HG03521 (cell line): Measurements from ENCODE around the gene CTBP2.

Experiments used
- ATAC-seq: cut with Tn5 transposase; IDR thresholded peaks from one replicate; pipeline ENCODE4 v1.9.1; 2021; ENCODE audit warnings: mild to moderate bottlenecking, moderate library complexity; ENCODE audit not compliant: unreplicated experiment

The CTBP2 gene

DNA sequence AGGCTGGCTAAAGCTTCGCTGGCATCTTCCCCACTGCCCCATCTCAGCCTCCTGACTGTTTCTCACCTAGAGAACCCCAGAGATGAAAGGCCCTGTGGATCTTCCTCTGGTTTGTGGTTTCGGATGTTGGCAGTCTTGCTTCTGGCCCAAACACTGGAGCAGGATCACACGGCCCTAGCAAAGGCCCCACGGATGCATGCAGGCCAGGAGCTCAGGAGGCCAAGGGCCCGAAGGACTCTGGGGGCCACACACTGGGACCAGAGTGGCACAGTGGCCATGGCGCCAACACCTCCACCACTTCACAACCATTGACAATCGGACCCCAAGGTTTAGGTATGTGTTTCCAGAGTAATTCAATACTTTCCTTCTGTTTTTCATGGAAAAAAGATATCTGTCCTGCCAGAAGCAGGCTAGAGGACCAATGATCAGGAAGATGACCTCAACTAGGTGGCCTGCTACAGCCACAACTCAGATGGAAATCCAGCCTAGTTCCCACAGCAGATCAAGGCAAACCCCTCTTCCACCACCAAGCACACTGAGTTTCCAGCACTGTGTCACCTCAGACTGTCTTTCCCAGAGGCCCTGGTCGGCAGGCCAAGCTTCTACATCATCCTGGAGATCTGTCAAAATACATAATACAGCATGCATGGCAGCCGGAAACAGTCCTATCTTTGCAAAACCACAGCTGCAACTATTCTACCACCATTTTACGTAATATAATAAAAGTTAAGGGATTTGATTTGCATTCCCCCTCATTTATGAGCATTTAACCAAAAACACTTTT is 53.0 kb downstream of the CTBP2 start:
- no peak for ATAC-seq

DNA sequence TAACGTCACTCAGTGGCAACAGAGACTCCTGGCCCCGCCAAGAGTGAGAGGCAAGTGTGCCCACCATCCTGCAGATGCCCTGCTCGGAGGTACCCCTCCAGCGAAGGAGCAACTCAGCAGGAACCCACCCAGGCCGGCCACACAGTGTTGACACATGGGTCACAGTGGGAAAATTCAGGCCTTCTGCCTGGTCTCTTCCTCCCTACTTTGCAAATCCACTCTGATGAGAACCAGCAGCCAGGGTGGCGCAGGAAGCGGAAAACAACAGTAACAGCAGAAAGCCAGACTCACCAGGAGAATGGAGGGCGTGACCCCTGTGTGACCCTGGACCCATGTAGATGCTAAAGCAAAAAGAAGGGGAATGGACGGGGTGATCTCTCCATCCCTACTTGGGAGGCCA is 53.8 kb downstream of the CTBP2 start:
- no peak for ATAC-seq

DNA sequence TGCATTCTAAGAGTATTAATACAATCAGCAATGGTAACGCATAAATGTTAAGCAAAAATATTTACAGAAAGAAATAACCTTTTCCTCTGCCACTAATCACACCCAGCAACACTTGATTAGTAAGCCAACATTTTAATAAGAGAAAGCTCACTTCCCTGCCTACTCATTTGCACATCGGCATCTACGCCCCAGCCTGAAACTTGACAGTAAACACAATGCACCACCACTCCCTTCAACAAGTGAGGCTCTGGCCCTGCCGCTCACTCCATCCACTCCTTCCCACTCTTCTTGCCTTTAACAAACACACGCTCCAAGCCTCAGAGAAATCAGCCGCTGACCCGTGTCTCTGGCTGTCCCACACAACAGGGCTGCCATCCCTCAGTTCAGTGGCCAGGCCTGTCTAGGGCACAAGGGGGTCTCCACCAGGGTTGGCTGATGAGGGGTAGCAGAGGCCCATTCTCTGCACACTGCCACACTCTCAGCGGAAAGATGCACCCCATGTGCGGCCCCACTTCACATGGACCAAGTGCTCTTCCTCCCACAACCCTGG is 54.6 kb downstream of the CTBP2 start:
- no peak for ATAC-seq

DNA sequence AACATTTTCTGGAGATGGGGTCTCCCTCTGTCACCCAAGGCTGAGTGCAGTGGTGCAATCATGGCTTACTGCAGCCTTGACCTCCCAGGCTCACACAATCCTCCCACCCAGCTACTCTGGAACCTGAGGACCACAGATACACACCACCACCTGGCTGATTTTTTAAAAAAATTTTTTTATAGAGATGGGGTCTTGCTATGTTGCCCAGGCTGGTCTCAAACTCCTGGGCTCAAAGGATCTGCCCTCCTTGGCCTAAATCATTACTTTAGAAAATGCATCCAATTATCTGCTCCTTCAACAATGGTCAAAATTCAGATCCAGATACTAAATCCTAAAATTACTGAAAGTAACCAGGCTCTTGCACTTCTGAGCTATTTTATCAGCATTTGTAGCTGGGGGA is 55.2 kb downstream of the CTBP2 start:
- ATAC-seq: no peak

DNA sequence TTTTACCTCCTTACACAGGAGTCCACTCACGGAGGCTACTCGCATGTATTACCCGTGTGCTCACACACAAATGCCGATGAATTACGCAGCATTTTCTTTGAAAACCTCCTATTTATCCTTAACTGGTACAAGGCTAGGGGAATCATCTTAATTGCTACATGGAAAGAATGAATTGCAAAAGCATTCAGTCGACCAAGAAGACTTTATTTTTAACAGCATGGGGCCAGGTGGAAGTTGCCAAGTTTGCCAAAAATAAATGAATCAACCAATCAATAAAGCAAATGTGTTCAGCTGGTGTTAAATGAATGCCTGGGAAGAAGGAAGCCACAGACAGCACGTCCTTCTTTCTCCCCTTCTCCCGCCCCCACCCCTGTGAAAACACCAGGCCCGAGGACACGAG is 55.8 kb downstream of the CTBP2 start:
- ATAC-seq: no peak

DNA sequence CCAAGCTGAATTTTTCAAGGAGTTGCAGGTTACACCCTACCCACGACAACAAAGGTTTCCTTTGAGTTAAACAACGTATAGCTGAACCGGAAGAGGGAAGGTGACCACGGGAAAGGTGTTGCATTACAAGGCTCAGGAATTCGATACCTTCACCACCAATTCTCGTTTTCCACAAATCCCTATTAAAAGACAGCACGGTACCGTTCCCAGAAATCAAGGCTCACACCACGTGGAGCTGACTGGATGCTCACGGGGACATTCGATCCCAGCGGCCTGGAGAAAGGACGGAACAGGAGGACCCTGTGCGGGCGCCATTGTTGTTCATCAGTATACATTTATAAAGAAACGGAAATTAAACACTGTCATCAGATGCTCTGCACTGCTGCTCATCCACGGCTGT is 56.4 kb downstream of the CTBP2 start:
- no peak for ATAC-seq

DNA sequence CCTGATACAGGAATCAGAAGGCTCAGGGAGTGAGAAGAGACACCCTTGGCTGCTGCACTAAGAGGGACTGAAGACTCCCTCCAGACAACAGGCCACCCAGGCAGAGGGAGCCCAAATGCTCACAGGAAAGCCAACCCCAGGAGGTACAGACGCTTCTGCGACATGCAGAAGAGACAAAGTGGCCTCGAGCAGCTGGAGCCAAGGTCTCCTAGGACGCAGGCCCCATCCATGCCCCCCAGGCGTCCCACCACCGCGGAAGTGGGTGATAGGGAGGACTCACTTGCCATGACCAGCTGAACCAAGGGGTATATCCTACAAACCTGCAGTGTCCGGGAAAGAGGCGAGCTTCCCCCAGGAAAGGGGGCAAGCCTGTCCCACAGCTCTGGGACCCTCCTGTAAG is 56.9 kb downstream of the CTBP2 start:
- ATAC-seq: no peak

DNA sequence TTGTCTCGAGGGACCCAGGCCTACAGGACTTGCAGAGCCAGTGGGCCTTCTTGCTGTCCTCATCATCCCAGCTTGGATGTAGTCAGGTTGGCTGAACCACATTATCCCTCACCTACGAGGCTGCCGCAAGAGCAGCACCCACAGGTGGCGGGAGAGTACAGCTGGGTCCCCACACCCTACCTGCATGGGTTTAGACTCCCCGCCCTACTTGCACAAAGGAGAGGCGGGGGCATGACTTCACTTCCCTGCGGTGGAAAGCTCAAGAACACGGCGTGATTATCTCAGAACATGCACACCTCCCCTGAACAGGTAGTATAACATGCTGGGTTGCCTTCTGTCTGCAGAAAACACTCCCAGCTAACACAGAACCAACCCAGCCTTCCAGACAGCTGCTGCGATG is 57.5 kb downstream of the CTBP2 start:
- no peak for ATAC-seq

DNA sequence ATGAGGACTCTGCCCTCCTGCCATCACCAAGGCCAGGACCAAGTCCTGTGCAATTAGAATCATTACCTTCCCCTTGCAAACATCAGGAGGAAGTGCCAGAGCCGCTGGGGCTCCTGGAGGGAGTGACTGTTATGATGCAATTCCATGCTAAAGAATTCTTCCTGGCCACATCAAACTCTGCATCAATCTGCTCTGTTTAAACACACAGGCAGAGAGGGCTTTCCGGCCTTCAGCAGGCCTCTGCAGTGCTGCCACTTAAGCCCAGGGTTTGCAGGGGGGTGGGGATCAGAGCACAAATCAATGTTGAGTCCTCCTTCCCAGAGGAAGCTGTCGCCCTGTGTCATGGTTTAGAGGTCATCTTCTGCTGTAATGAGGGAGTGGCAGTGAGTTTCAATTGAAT is 58.1 kb downstream of the CTBP2 start:
- ATAC-seq: no peak

DNA sequence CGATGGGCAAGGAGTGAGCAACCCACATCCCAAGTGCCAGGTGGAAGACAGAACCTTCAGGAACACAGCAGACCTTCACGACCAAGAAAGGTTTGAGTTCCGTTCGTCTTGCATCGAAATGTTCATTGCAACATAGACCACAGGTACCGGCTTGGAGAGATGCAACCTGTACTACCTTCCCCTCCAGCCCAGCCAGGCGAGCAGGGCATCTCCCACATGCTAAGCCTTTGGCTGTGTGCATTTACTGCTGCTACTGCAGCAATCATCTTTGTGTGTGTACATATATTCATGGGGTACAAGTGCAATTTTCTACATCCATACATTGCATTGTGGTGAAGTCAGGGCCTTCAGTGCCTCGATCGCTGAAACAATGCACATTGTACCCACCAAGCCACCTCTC is 58.8 kb downstream of the CTBP2 start:
- ATAC-seq: no peak

DNA sequence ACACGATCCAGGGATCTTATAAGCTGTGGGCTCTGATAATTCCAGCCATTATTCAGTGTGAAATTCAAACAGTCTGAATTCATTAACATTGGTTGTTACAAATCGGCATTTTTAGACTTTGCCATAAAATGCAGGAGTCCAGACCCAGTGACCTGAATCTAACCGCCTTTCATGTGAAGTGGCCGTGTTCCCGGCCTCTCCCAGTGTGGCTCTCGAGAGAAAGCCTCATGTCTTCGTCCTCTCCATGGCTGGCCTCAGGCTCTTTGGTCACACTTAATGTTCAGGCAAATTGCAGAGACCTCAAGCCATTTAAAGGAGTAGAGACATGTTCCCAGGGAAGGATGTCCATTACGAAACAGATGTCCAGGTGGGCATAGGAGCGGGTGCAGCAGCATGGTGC is 59.3 kb downstream of the CTBP2 start:
- ATAC-seq: no peak

DNA sequence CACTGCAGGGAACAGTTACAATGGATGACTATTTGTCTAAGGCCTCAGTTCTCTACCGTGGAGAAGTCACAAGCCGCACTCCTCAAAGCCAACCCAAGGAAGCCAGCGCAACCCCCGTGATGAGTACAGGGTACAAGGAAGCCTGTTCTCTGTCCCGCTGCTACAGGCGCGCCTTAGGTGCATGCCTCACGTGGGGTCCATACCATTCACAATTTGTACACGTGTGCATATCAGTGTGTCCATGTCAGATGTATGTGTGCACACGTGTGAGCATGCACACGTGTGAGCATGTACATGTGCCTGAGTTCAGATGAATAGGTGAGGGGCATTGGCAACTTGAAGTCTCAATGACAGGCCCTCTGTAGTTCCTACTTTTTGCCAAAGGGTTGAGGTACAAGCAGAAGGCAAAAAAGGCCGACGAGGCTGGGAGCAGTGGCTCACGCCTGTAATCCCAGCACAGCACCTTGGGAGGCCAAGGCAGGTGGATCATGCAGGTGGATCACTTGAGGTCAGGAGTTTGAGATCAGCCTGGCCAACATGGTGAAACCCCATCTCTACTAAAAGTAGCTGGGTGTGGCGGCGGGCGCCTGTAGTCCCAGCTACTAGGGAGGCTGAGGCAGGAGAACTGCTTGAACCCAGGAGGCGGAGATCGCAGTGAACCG is 62.8 kb downstream of the CTBP2 start:
- ATAC-seq: no peak

DNA sequence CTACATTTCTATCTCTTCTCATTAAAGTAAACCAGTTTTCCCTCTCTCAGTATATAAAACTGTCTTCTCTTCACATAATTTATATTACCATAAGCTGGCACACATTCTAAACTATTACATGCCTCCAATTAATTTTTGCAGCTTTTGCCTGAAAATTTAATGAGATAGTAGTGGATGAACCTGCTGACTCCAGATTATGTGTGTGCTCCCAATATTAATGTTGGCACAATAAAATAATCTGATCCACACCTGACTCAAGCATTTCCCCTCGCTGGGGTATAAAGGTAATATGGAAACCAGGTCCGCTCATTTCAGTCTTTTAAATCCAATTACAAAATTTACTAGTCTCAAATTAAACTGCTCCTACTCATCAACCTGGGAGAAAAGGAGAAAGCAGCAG is 63.4 kb downstream of the CTBP2 start:
- ATAC-seq: no peak

DNA sequence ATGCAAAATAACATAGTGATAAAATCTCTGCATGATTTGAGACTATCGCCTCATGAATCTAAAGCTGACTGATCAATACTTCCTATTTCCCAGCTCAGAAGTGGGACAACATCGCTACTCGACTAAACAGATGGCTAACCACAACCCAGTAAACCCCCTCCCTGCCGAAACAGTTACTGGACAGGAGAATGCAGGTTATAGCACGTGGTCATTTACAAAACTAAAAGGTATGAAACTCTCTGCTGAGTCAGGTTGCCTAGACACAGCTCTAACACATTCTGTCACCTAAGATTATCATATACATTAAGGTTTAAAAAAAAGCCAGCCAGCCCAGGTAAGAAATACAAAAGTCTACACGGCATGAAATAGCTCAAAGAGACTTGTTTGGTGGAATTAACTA is 64.0 kb downstream of the CTBP2 start:
- ATAC-seq: no peak

DNA sequence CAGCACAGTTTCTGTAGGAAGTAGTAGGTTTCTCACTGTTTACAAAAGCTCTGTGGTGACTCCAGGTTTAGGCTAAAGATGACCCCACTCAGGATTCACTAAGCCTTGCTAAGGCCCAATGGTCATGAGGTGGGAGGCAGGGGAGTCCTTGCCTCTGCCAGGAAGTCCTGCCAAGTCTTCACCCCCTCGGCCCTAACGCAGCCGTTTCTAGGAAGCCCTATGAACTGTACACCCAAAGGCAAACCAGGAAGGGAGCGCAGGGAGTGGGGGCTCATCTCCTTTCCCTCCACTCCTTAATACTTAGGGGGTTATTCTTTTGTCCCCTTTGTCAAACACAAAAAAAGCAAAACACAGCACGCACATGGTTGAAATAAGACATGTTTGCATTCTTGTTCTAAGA is 64.6 kb downstream of the CTBP2 start:
- no peak for ATAC-seq

DNA sequence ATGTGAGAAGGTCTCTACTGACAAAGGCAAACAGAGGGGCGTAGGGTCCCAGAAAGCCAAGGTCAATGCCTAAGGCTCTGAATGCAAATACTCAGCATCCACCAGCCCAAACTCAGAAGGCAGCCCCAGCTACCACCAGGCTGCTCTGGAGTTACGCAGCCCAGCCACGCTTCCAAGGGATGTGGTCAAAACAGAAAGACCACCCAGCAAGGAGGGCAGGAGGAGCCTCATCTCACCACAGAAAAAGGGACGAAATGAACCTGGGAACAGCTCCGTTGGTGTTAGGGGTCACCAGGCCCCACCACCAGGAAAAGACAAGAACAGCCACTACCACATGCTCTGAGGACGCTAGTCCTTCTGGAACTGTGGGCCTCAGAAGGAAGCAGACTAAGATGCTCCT is 65.1 kb downstream of the CTBP2 start:
- no peak for ATAC-seq

DNA sequence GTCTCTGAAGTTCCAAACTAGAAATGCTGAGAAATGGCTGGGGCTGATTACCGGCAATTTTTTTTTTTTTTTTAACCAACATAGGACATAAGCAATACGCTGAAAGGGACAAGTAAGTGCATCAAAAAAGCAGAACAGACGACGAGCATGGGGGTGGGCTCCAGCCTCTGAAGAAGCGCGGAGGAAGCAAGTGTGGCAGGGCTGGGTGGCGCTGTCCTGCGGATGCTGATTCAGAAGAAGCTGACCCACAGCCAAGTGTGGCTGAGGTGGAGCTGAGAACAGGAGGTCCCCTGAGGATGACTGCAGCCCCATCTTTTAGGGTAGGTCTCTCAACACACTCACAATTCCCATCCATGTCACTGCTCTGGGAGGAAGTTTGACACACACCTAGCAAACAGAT is 65.6 kb downstream of the CTBP2 start:
- no peak for ATAC-seq

DNA sequence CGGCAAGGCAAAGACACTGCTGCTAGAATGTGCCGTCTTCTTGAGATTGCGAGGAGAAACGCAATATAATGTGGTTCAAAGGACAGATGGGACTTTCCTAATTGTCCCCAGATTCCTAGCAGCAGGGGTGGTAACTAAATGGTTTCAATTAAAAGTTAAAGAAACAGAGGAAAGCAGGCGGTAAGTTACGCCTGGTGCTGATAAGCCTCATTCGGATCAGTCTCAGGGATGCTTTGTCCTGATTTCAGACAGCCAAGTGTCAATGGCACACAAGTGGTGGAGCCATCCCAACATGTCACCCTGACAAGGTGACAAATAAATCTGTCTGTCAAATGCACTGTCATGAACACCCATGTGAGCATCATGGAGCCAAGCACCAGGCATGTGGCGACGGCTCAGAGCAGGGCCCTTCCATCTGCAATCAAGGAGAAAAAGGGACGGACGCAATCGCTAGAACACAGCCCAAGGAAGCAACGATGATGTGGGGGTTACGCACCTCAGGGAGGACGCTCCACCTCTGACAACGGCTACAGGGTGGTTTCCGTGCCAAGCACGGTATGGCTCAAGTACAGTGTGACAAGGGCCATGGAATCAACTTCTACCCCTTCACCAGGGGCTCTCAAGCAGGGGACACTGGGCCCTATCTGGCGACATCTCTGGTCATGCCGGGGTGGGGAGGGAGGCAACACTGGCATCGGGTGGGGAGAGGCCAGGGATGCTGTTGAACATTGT is 66.2 kb downstream of the CTBP2 start:
- ATAC-seq: no peak

DNA sequence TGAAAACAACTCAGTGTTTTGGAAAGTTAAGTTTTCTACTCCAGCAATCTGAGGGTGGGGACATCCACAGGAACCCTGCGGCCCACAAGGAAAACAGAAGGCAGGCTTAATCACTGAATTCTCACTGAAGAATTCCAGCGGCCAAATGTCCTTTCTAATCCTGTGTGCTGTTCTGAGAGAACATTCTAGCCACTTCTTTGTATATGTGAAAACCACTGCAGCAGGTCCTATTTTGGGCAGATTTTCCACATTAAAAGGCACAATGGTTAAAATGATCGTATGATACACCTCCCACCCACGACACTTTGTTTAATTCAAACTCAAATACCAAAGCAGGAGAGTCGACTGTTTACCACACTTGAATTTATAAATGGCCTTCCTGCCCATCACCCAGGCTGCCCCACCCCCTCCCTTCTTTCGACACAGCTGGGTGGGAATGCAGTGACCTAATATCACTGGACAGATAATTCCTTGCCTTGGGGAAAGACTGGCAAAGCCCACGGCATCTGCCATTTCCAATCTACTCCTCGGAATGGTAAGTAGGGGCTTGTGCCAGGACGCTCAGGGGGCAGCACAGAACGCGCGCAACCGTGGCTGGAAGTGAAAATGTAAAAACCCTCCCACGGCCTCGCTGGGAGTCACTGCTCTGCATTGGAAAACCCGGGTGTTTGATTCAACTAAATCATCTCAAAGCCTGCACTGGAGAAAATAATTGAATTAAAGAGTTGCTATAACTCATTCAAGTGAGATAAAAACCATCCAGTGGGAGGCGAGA is 67.0 kb downstream of the CTBP2 start:
- ATAC-seq: no peak

DNA sequence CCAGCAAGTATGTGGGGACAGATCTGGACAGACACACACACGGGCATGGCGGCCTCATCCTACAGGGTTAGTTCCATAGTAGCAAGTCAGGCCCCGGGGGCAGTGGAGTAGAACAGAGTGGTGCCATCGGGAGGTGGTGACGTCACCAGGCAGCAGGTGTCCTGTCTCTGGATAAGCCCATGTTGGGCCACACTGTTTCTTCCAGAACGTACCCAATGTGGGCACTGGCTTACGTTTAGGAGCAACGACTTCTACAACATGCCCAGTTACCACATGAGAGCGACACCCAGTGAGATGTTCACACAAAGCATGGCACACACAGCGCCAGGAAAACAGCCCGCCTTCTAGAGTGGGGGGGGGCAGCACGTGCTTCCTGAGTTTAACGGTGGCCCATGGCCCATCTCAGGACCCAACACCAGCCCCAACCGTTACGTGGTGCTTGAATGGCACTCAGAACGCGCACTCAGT is 67.8 kb downstream of the CTBP2 start:
- no peak for ATAC-seq

DNA sequence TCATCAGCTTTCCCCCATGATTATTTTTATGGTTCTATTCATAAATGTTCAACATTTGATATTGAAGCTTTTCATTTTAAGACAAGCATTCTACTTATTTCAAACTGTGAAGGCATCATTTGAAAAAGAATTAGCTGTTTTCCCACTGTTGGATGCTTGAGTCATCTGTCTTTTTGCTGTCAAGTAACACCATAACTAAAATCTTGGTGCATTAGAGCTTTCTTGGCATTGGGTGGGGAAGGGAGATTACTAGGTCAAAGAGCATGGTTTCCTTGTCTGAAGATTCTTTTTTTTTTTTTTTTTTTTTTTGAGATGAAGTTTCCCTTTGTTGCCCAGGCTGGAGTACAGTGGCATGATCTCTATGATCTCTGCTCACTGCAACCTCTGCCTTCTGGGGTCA is 68.5 kb downstream of the CTBP2 start:
- no peak for ATAC-seq
